Measurements from ENCODE around the gene GATAD2A.

The GATAD2A gene

DNA sequence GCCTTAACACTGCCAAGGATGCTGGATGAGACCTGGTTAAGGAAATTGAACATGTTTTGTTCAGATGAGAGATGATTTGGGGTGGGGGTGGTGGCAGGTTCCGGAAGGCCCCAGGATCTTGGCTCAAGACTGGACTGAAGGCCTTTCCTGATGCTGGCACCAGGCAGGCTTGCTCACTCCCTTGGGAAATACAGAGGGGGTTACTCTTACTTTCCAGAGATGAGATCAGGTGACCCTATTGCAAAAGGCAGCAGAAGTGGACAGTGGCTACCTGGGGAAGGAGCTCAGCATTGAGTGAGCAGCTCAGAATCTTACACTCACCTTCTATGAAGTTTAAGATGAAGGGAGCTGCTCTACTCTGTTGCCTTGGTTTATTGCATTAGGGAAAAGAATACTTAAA, 10.8 kb downstream of the GATAD2A start:
- no peak overlapping the region for H3K4me3 ChIP-seq (ENCODE audit: low read depth in 1 of 2, low read length in 2 of 2)
- H3K36me3 ChIP-seq (ENCODE audit: control insufficient read depth in 1 of 2, insufficient read depth in 2 of 2, low read length in 2 of 2), result no peaks in the 10 kb centered on the region
- no peak overlapping the region for H3K27ac ChIP-seq (ENCODE audit: low read length)
- no peaks in the 10 kb centered on the region for H3K9me3 ChIP-seq (ENCODE audit: control insufficient read depth in 1 of 2, low read length in 2 of 2)
- H3K4me1 ChIP-seq (ENCODE audit: control insufficient read depth in 1 of 2, insufficient read depth in 2 of 2, low read length in 2 of 2), result peaks cover 0 to 32% of the 10 kb centered on the region in 2 donors
- H3K27me3 ChIP-seq (ENCODE audit: low read depth, low read length), result no peaks in the 10 kb centered on the region

DNA sequence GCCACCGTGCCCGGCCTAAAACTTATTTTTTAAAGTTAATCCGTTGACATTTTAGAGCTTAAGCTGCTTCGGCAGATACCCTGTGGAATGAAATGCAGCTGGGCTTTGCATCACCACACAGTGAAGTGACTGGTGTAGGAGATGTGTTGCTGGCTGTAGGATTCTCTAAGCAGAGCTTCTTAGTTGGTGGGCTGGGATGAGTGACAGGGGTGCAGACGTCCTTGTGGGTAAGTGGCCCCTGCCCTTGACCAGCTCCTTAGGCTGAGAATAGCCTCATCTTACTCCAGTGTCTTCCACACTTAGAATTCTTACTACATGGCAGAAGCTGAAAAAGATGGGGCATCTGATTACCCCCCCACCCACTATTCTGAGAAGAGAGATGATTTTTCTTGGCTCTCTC, 11.6 kb downstream of the GATAD2A start:
- no peak overlapping the region for H3K4me3 ChIP-seq (ENCODE audit: low read depth in 1 of 2, low read length in 2 of 2)
- no peak overlapping the region for H3K27ac ChIP-seq (ENCODE audit: low read length)
- H3K4me1 ChIP-seq (ENCODE audit: control insufficient read depth in 1 of 2, insufficient read depth in 2 of 2, low read length in 2 of 2), result peaks cover 0 to 35% of the 10 kb centered on the region in 2 donors
- no peaks in the 10 kb centered on the region for H3K9me3 ChIP-seq (ENCODE audit: control insufficient read depth in 1 of 2, low read length in 2 of 2)
- no peaks in the 10 kb centered on the region for H3K36me3 ChIP-seq (ENCODE audit: control insufficient read depth in 1 of 2, insufficient read depth in 2 of 2, low read length in 2 of 2)
- H3K27me3 ChIP-seq (ENCODE audit: low read depth, low read length), result no peaks in the 10 kb centered on the region

DNA sequence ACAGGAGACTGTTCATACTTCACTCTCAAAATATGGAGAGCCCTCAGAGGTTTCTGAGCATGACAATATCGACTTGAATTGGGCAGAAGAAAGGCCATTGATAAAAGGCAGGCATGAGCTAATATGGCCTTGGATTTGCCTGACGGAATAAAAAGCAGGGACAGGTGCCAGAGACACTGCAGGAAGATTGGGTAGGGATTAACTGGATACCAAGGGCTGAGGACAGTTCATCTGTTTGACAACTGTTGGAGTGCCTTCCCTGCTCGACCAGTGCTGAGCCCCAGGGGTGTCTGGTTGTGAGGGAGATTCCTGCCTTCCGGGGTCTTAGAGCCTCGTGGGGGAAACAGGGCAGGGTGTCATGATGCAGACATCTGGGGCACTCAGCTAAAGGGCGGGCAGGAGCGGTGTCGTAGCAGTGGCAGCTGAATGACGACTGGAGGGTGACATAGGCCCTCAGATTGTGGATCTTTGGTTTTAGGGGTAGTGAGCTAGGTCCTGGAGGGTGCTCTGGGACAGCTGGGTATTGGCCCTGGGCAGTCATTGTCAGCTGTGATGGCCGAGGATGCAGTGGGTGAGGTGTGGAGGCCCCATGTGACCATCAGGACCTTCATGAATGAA, 12.3 kb downstream of the GATAD2A start:
- no peak overlapping the region for H3K27ac ChIP-seq (ENCODE audit: low read length)
- peaks cover 0 to 40% of the 10 kb centered on the region in 2 donors for H3K4me1 ChIP-seq (ENCODE audit: control insufficient read depth in 1 of 2, insufficient read depth in 2 of 2, low read length in 2 of 2)
- H3K4me3 ChIP-seq (ENCODE audit: low read depth in 1 of 2, low read length in 2 of 2), result no peak overlapping the region
- H3K36me3 ChIP-seq (ENCODE audit: control insufficient read depth in 1 of 2, insufficient read depth in 2 of 2, low read length in 2 of 2), result no peaks in the 10 kb centered on the region
- no peaks in the 10 kb centered on the region for H3K9me3 ChIP-seq (ENCODE audit: control insufficient read depth in 1 of 2, low read length in 2 of 2)
- no peaks in the 10 kb centered on the region for H3K27me3 ChIP-seq (ENCODE audit: low read depth, low read length)

DNA sequence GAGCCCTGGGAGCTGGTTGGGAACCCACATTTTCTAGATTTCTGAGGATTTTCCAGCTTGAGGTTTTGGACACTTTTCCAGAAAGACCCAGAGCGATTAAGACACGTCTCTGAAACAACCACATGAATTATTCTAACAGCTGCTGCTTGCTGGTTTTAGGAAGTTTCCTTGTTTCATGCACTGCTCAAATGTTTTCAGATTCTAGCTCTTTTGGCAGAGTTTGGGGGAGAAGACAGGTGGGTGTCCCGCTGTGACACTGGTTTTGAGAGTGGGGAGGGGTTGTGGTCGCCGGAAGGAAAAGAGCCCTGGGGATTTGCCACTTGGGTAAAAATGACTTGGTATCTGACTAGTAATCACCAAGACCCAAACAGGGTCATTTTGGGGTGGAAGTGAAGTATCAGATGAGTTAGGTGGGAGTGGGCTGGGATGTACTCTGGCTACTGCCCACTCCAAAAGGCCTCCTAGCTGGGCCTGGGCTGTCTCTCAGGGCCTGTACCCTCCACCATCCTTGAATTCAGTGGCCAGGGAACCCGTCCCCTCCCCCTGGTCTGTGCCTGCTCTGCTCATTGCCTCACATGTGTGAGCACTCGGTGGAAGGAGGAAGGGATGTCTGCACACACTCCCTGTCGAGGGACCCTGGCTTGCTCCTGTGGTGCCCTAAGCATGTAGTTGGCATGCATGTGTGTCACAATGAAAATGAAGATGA, 13.2 kb downstream of the GATAD2A start:
- peaks cover 0 to 44% of the 10 kb centered on the region in 2 donors for H3K4me1 ChIP-seq (ENCODE audit: control insufficient read depth in 1 of 2, insufficient read depth in 2 of 2, low read length in 2 of 2)
- no peak overlapping the region for H3K4me3 ChIP-seq (ENCODE audit: low read depth in 1 of 2, low read length in 2 of 2)
- H3K27me3 ChIP-seq (ENCODE audit: low read depth, low read length), result no peaks in the 10 kb centered on the region
- H3K36me3 ChIP-seq (ENCODE audit: control insufficient read depth in 1 of 2, insufficient read depth in 2 of 2, low read length in 2 of 2), result no peaks in the 10 kb centered on the region
- no peak overlapping the region for H3K27ac ChIP-seq (ENCODE audit: low read length)
- no peaks in the 10 kb centered on the region for H3K9me3 ChIP-seq (ENCODE audit: control insufficient read depth in 1 of 2, low read length in 2 of 2)

DNA sequence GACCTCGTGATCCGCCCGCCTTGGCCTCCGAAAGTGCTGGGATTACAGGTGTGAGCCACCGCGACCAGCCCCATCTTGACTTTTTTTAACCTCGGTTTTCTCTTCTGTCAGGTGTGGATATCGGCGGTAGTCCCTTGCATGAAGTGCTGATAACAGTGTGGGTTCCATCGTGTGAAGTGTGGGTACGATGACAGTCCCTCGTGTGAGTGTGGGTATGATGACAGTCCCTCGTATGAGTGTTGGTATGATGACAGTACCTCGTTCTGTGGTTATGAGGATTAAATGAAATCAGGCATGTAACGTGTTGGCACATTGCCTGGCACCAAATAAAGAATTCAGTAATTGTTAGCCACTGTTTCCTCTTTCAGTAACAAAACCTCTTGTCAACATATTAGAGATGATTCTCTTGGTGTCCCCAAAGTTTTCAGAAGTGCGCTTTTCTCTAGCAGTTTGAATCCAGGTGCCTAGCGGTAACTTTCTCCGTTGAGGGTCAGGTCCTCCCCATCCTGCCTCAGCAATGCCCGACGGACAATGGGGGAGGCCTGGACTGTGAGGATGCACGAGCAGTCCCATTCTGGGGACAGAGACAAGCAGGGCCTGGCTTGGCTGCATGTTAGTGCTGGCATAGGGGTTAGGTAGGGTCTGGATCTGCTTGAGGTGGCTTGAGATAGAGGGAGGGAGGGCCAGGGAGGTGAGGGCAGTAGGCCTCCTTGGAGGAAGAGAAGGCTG, 15.3 kb downstream of the GATAD2A start:
- no peak overlapping the region for H3K27ac ChIP-seq (ENCODE audit: low read length)
- H3K4me3 ChIP-seq (ENCODE audit: low read depth in 1 of 2, low read length in 2 of 2), result no peak overlapping the region
- H3K9me3 ChIP-seq (ENCODE audit: control insufficient read depth in 1 of 2, low read length in 2 of 2), result no peaks in the 10 kb centered on the region
- H3K36me3 ChIP-seq (ENCODE audit: control insufficient read depth in 1 of 2, insufficient read depth in 2 of 2, low read length in 2 of 2), result no peaks in the 10 kb centered on the region
- no peaks in the 10 kb centered on the region for H3K27me3 ChIP-seq (ENCODE audit: low read depth, low read length)
- H3K4me1 ChIP-seq (ENCODE audit: control insufficient read depth in 1 of 2, insufficient read depth in 2 of 2, low read length in 2 of 2), result peaks cover 0 to 45% of the 10 kb centered on the region in 2 donors

DNA sequence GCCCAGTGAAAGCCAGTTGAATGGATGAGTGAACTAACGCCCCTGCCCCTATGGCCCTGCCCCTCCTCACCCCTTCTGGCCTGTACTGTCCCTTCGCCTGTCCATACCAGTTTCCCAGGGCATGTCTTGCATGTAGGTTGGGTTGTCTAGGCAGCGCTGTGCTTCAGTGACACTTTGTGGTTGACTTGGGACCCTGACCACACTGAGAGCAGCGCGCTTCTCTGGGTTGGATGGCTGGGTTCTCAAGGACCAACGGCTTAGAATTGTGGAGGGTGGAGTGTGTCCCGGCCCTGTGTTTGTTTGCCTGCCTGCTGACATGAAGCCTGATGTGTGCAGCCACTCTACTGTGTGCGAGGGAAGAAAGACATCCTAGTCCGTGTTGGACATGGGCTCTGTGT, 15.8 kb downstream of the GATAD2A start:
- no peaks in the 10 kb centered on the region for H3K36me3 ChIP-seq (ENCODE audit: control insufficient read depth in 1 of 2, insufficient read depth in 2 of 2, low read length in 2 of 2)
- H3K27ac ChIP-seq (ENCODE audit: low read length), result no peak overlapping the region
- H3K27me3 ChIP-seq (ENCODE audit: low read depth, low read length), result no peaks in the 10 kb centered on the region
- H3K4me3 ChIP-seq (ENCODE audit: low read depth in 1 of 2, low read length in 2 of 2), result no peak overlapping the region
- H3K4me1 ChIP-seq (ENCODE audit: control insufficient read depth in 1 of 2, insufficient read depth in 2 of 2, low read length in 2 of 2), result peaks cover 0 to 47% of the 10 kb centered on the region in 2 donors
- no peaks in the 10 kb centered on the region for H3K9me3 ChIP-seq (ENCODE audit: control insufficient read depth in 1 of 2, low read length in 2 of 2)

DNA sequence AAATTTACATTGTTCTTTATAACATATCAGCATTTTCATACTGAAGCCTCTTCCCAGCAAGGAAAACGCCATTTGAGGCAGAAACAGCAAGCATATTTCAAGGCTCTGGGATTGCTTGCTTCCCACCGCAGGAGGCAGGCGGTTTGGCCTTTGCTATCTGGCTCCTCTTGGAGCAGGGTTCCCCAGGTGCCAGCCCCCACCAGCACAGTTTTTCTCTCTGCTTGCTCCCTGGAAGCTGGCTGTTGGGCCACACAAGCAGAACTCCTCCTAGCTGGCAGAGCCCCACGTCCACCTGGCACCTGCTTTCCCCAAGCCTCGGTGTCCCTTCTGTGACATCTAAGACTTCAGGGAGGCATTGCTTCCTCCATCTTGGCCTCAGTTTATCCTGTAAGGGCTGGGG, 16.7 kb downstream of the GATAD2A start:
- Histone ChIP-seq H3K4me3 (ENCODE audit: low read depth in 1 of 2, low read length in 2 of 2) (no peak overlapping the region), H3K9me3 (ENCODE audit: control insufficient read depth in 1 of 2, low read length in 2 of 2) (no peaks in the 10 kb centered on the region), H3K27ac (ENCODE audit: low read length) (no peak overlapping the region), H3K36me3 (ENCODE audit: control insufficient read depth in 1 of 2, insufficient read depth in 2 of 2, low read length in 2 of 2) (no peaks in the 10 kb centered on the region), H3K27me3 (ENCODE audit: low read depth, low read length) (no peaks in the 10 kb centered on the region), H3K4me1 (ENCODE audit: control insufficient read depth in 1 of 2, insufficient read depth in 2 of 2, low read length in 2 of 2) (peaks cover 0 to 50% of the 10 kb centered on the region in 2 donors)

DNA sequence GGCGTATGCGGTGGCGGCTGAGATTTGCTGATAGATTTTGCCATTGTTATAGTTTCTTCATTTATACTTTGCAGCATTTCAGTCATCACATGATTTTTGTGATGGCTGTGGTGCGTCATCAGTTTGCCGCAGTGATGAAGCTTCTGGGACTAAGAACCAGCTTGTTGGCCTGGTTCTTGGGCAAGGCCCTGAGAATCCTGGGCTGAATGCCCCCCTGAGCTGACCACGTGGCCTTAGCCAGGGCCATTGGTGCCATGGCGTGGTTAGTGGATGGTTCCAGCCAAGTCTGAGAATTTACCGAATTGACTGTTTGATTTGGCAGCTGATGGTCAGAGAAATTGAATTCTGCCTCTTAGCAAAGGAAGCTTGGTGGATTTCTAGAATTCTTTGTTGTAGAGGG, 17.8 kb downstream of the GATAD2A start:
- Histone ChIP-seq H3K27ac (ENCODE audit: low read length) (no peak overlapping the region), H3K4me3 (ENCODE audit: low read depth in 1 of 2, low read length in 2 of 2) (no peak overlapping the region), H3K27me3 (ENCODE audit: low read depth, low read length) (no peaks in the 10 kb centered on the region), H3K9me3 (ENCODE audit: control insufficient read depth in 1 of 2, low read length in 2 of 2) (no peaks in the 10 kb centered on the region), H3K36me3 (ENCODE audit: control insufficient read depth in 1 of 2, insufficient read depth in 2 of 2, low read length in 2 of 2) (no peaks in the 10 kb centered on the region), H3K4me1 (ENCODE audit: control insufficient read depth in 1 of 2, insufficient read depth in 2 of 2, low read length in 2 of 2) (peaks cover 0 to 47% of the 10 kb centered on the region in 2 donors)

DNA sequence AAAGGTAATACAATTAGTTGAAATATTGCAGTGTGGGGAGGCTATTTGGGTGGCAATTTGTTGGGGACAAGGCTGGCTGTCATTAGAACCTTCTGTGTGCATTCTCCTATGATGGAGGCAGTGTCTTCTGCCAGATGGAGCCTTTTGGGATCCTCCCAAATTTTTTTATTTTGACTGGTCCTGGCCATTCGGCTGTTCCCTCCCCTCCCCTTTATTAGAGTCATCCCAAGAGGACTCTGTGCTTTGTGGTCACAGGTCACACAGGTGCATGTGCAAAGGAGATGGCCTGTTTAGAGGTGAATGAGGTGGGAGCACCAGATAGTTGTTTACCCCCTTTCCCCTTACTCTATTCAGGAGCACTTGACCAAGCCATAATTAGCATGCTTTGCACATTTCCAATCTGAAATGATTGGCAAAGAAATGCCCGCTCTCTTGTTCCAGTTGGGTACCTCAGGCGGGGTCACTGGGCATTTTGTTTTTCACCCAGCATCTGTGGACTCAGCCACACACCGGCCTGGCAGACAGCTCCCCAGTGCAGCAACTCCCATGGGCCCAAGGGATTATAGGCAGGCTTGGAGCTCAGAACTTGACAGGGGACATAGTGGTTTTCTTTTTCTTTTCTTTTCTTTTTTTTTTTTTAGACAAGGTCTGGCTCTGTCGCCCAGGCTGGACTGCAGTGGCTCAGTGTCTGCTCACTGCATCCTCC, 19.8 kb downstream of the GATAD2A start:
- no peaks in the 10 kb centered on the region for H3K9me3 ChIP-seq (ENCODE audit: control insufficient read depth in 1 of 2, low read length in 2 of 2)
- no peaks in the 10 kb centered on the region for H3K36me3 ChIP-seq (ENCODE audit: control insufficient read depth in 1 of 2, insufficient read depth in 2 of 2, low read length in 2 of 2)
- peaks cover 0 to 46% of the 10 kb centered on the region in 2 donors for H3K4me1 ChIP-seq (ENCODE audit: control insufficient read depth in 1 of 2, insufficient read depth in 2 of 2, low read length in 2 of 2)
- no peak overlapping the region for H3K4me3 ChIP-seq (ENCODE audit: low read depth in 1 of 2, low read length in 2 of 2)
- H3K27ac ChIP-seq (ENCODE audit: low read length), result no peak overlapping the region
- no peaks in the 10 kb centered on the region for H3K27me3 ChIP-seq (ENCODE audit: low read depth, low read length)

DNA sequence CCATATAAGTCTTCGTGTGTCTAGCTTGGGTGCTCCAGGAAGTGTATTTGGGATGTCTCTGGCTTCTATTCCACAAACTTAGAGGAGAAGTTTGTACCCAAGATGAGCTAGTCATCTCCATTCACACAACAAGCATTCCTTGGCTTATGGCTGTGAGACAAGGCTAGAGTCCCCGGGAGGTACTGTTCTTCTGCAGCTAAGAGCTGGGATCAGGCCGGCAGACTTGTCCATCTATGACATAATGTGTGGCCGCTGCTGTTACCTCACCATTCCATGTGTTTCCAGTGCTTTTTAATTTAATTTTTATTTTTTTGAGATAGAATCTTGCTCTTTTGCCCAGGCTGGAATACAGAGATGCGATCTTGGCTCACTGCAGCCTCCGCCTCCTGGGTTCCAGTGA, 20.7 kb downstream of the GATAD2A start:
- Histone ChIP-seq H3K27ac (ENCODE audit: low read length) (no peak overlapping the region), H3K36me3 (ENCODE audit: control insufficient read depth in 1 of 2, insufficient read depth in 2 of 2, low read length in 2 of 2) (no peaks in the 10 kb centered on the region), H3K27me3 (ENCODE audit: low read depth, low read length) (no peaks in the 10 kb centered on the region), H3K9me3 (ENCODE audit: control insufficient read depth in 1 of 2, low read length in 2 of 2) (no peaks in the 10 kb centered on the region), H3K4me3 (ENCODE audit: low read depth in 1 of 2, low read length in 2 of 2) (no peak overlapping the region), H3K4me1 (ENCODE audit: control insufficient read depth in 1 of 2, insufficient read depth in 2 of 2, low read length in 2 of 2) (peaks cover 0 to 47% of the 10 kb centered on the region in 2 donors)

DNA sequence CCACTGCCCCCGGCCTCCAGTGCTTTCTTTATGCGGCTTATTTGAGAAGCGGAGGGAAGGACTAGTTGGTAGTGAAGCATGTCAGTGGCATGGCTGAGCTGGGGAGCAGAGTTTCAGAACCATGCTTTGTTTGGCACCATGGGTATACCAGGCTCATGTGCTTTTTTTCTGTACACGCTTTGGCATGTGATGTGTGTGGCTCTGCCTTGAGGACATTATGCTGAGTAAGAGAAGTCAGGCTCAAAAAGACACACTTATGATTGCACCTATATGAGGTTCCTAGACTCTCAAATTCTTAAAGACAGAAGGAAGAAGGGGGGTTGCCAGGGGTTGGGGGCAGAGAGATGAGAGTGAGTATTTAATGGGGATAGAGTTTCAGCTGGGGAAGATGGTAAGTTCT, 21.3 kb downstream of the GATAD2A start:
- no peaks in the 10 kb centered on the region for H3K9me3 ChIP-seq (ENCODE audit: control insufficient read depth in 1 of 2, low read length in 2 of 2)
- H3K27me3 ChIP-seq (ENCODE audit: low read depth, low read length), result no peaks in the 10 kb centered on the region
- no peak overlapping the region for H3K27ac ChIP-seq (ENCODE audit: low read length)
- peaks cover 0 to 43% of the 10 kb centered on the region in 2 donors for H3K4me1 ChIP-seq (ENCODE audit: control insufficient read depth in 1 of 2, insufficient read depth in 2 of 2, low read length in 2 of 2)
- no peaks in the 10 kb centered on the region for H3K36me3 ChIP-seq (ENCODE audit: control insufficient read depth in 1 of 2, insufficient read depth in 2 of 2, low read length in 2 of 2)
- no peak overlapping the region for H3K4me3 ChIP-seq (ENCODE audit: low read depth in 1 of 2, low read length in 2 of 2)

Measured in muscle layer of duodenum (tissue), 2 donors.